A549 (cell line): Measurements from ENCODE around the gene GNG14.

ENCODE experiments used
- CEBPB ChIP-seq, 2 experiments: fragments of >200 bp in 1 of 2; sonication (Bioruptor Twin) in 1 of 2; formaldehyde crosslinking in 1 of 2; IDR thresholded peaks; 2 replicates each; pipeline ENCODE4 v1.6.1; 2012 to 2016
- MAX ChIP-seq: IDR thresholded peaks from 2 replicates; pipeline ENCODE4 v1.6.1; 2012
- NR3C1 ChIP-seq: fragments of >200 bp; sonication (Bioruptor Twin); formaldehyde crosslinking; IDR thresholded peaks from 3 replicates; pipeline ENCODE4 v1.6.1; 2017
- POLR2A ChIP-seq: IDR thresholded peaks from 2 replicates; pipeline ENCODE4 v1.6.1; 2012; ENCODE audit warnings: mild to moderate bottlenecking, low read length

GRCh38 chr19:12720851-12721655 is 33.3 kb downstream of the GNG14 start:
- no peak for TF ChIP-seq NR3C1
- no peak for TF ChIP-seq MAX
- no peak for TF ChIP-seq CEBPB (IDR thresholded peaks at IDR 0.05)
- TF ChIP-seq POLR2A: no peak
